Neuronal stem cell (in vitro differentiated cells): ENCODE data around the gene NUP62.

Experiments
- DNase-seq: peaks from one replicate; pipeline ENCODE4 v3.0.0-alpha.2; 2013; ENCODE audit warnings: low spot score
- H2AFZ ChIP-seq: one replicate; pipeline ENCODE4 v1.6.1; 2013; ENCODE audit warnings: mild to moderate bottlenecking, low read length, inconsistent platforms
- H2AK5ac ChIP-seq: 2 replicates; pipeline ENCODE4 v1.6.1; 2013; ENCODE audit warnings: low read depth, mild to moderate bottlenecking, inconsistent platforms, low read length, moderate library complexity, mixed read lengths
- H2BK120ac ChIP-seq: 2 replicates; pipeline ENCODE4 v1.6.1; 2013; ENCODE audit warnings: low read depth, mild to moderate bottlenecking, inconsistent platforms, low read length, moderate library complexity, mixed read lengths
- H2BK12ac ChIP-seq: one replicate; pipeline ENCODE4 v1.6.1; 2013; ENCODE audit warnings: low read length, inconsistent platforms
- H2BK15ac ChIP-seq: 2 replicates; pipeline ENCODE4 v1.6.1; 2013; ENCODE audit warnings: mild to moderate bottlenecking, low read length, inconsistent platforms, mixed read lengths
- H2BK5ac ChIP-seq: one replicate; pipeline ENCODE4 v1.6.1; 2013; ENCODE audit warnings: inconsistent platforms, mild to moderate bottlenecking, low read length, moderate library complexity
- H3K14ac ChIP-seq: one replicate; pipeline ENCODE4 v1.6.1; 2013; ENCODE audit warnings: low read length, inconsistent platforms
- H3K18ac ChIP-seq: 2 replicates; pipeline ENCODE4 v1.6.1; 2013; ENCODE audit warnings: low read length, inconsistent platforms
- H3K23ac ChIP-seq: 2 replicates; pipeline ENCODE4 v1.6.1; 2013; ENCODE audit warnings: low read depth, mild to moderate bottlenecking, mixed read lengths, low read length, inconsistent platforms; ENCODE audit not compliant: poor library complexity
- H3K27ac ChIP-seq: replicated peaks from 3 replicates; pipeline ENCODE4 v1.5.1; 2013; ENCODE audit warnings: low read length, inconsistent platforms
- H3K27me3 ChIP-seq, 3 experiments: 2 replicates each; pipeline ENCODE4 v1.6.1; 2013; ENCODE audit warnings: low read length in 3 of 3, mild to moderate bottlenecking in 2 of 3, inconsistent platforms in 1 of 3, low read depth in 1 of 3, mixed read lengths in 1 of 3, moderate library complexity in 1 of 3; ENCODE audit not compliant: control insufficient read depth in 3 of 3, insufficient read depth in 3 of 3
- H3K36me3 ChIP-seq, 2 donors: replicated peaks in 1 of 2; 2 replicates each; pipeline ENCODE4 v1.6.1; 2013; ENCODE audit warnings: low read length in 2 of 2; ENCODE audit not compliant: control insufficient read depth in 2 of 2, insufficient read depth in 2 of 2
- H3K4ac ChIP-seq: 2 replicates; pipeline ENCODE4 v1.6.1; 2013; ENCODE audit warnings: inconsistent platforms, mild to moderate bottlenecking, low read length, moderate library complexity
- H3K4me1 ChIP-seq, 2 donors: 1 replicate in 1 of 2; 2 replicates in 1 of 2; pipeline ENCODE4 v1.6.1; 2013; ENCODE audit warnings: low read length in 2 of 2, low read depth in 1 of 2; ENCODE audit not compliant: control insufficient read depth in 2 of 2, insufficient read depth in 1 of 2
- H3K4me2 ChIP-seq: one replicate; pipeline ENCODE4 v1.6.1; 2013; ENCODE audit warnings: mild to moderate bottlenecking, low read length, inconsistent platforms; ENCODE audit not compliant: insufficient read depth, poor library complexity, severe bottlenecking
- H3K4me3 ChIP-seq, 2 donors: 2 replicates each; pipeline ENCODE4 v1.5.1; 2013; ENCODE audit warnings: low read length in 2 of 2, mild to moderate bottlenecking in 2 of 2, inconsistent platforms in 1 of 2, moderate library complexity in 1 of 2
- H3K79me1 ChIP-seq: one replicate; pipeline ENCODE4 v1.6.1; 2013; ENCODE audit warnings: low read depth, mild to moderate bottlenecking, inconsistent platforms, low read length, moderate library complexity
- H3K9ac ChIP-seq: one replicate; pipeline ENCODE4 v1.6.1; 2013; ENCODE audit warnings: mild to moderate bottlenecking, low read depth, low read length, inconsistent platforms; ENCODE audit not compliant: poor library complexity
- H3K9me3 ChIP-seq, 2 donors: replicated peaks in 1 of 2; 2 replicates each; pipeline versions ENCODE3 to v1.6.1; 2013; ENCODE audit warnings: low read length in 2 of 2, mild to moderate bottlenecking in 2 of 2, inconsistent platforms in 1 of 2, low read depth in 1 of 2, mixed read lengths in 1 of 2, moderate library complexity in 1 of 2; ENCODE audit not compliant: control insufficient read depth in 2 of 2, insufficient read depth in 1 of 2
- H4K8ac ChIP-seq: one replicate; pipeline ENCODE4 v1.6.1; 2013; ENCODE audit warnings: low read depth, mild to moderate bottlenecking, inconsistent platforms, low read length, moderate library complexity
- H4K91ac ChIP-seq: one replicate; pipeline ENCODE4 v1.6.1; 2013; ENCODE audit warnings: low read length, low read depth, mild to moderate bottlenecking, inconsistent platforms; ENCODE audit not compliant: poor library complexity
- WGBS, 2 donors: extraction: QIAGEN DNeasy Blood & Tissue Kit; methylation state at CpG; one replicate each; pipeline ENCODE4 v1.1.7; 2013; ENCODE audit warnings: missing lambda C conversion rate in 2 of 2, mixed read lengths in 1 of 2; ENCODE audit not compliant: insufficient read length in 2 of 2, insufficient replicate concordance in 1 of 2; ENCODE audit errors: extremely low coverage in 2 of 2; 5-methylcytosine and 5-hydroxymethylcytosine counted together

Gene NUP62

DNA sequence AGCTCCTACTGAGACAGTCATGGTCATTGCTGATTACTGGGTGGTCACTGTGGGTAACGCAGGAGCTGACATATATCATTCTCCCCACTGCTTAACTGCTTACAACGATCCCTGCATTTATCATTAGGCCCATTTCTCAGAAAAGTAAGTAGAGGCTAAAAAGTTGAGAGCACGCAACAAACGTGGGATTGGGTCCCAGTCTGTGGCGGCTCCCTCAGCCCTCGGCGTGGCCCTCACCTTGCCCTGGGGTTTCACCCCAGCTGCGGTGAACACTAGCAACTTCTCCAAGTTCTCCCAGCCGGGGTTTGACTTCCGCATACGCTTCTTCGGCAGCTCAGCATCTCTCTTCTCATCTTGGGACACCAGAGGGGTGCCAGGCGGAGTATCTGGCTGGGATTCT lies 64.4 kb downstream of the NUP62 start:
- Histone ChIP-seq H2AK5ac (no peak overlapping the region), H3K9ac (no peak overlapping the region), H2BK120ac (no peak overlapping the region), H2AFZ (no peak overlapping the region), H3K14ac (no peak overlapping the region), H3K4ac (no peak overlapping the region), H2BK15ac (no peak overlapping the region), H3K4me2 (peak overlapping the region; percentile 19), H2BK5ac (no peak overlapping the region), H3K4me3 (no peak overlapping the region), H3K18ac (no peak overlapping the region), H3K36me3 (peaks cover 38 to 57% of the 10 kb centered on the region in 2 donors), H3K23ac (no peak overlapping the region), H3K9me3 (peaks cover 0 to 2% of the 10 kb centered on the region in 2 donors), H3K4me1 (peaks cover 9 to 13% of the 10 kb centered on the region in 2 donors), H3K27me3 (no peaks in the 10 kb centered on the region), H4K8ac (no peak overlapping the region), H4K91ac (no peak overlapping the region), H3K79me1 (peaks cover under 1% of the 10 kb centered on the region), H3K27ac (no peak overlapping the region), H2BK12ac (no peak overlapping the region)
- no peak for DNase-seq
- no CpG with 5 or more reads among the region's 13 CpGs for WGBS, 2 donors

DNA sequence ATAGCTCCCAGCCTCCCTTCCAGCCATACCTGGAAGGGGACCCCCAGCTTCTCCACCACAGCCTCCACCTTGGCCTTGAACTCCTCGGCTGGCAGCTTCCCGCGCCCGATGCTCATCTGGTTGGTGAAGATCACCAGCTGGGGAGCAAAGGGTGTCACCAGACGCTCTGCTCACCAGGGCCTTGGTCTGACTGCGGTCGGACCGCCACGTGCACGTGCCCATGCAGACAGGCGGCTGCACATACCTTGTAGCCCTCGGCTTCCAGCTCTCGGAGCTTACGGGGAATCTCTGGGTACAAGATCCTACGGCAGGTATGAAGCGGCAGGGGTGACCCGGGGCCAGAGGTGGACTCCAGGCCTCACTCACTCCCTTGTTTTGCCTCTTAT lies 65.4 kb downstream of the NUP62 start:
- H2BK15ac ChIP-seq, result no peak overlapping the region
- H2BK12ac ChIP-seq, result no peak overlapping the region
- H3K36me3 ChIP-seq, result peaks cover 44 to 66% of the 10 kb centered on the region in 2 donors
- H3K18ac ChIP-seq, result no peak overlapping the region
- peaks cover 2% of the 10 kb centered on the region for H3K79me1 ChIP-seq
- no peak overlapping the region for H2AK5ac ChIP-seq
- no peak overlapping the region for H4K8ac ChIP-seq
- DNase-seq, result no peak
- H3K4me2 ChIP-seq, result no peak overlapping the region
- no peak overlapping the region for H3K14ac ChIP-seq
- H2AFZ ChIP-seq, result no peak overlapping the region
- H3K4me1 ChIP-seq, result peaks cover 8 to 12% of the 10 kb centered on the region in 2 donors
- no peak overlapping the region for H4K91ac ChIP-seq
- H3K27me3 ChIP-seq, result no peaks in the 10 kb centered on the region
- peaks cover 0 to 2% of the 10 kb centered on the region in 2 donors for H3K9me3 ChIP-seq
- no peak overlapping the region for H2BK120ac ChIP-seq
- no peak overlapping the region for H3K4ac ChIP-seq
- WGBS, 2 donors, result no CpG with 5 or more reads among the region's 17 CpGs
- no peak overlapping the region for H3K9ac ChIP-seq
- H3K23ac ChIP-seq, result no peak overlapping the region
- H2BK5ac ChIP-seq, result peak overlapping the region; percentile 55
- H3K27ac ChIP-seq, result no peak overlapping the region
- peak overlapping the region in 1 of 2 donors; percentile 38 for H3K4me3 ChIP-seq

DNA sequence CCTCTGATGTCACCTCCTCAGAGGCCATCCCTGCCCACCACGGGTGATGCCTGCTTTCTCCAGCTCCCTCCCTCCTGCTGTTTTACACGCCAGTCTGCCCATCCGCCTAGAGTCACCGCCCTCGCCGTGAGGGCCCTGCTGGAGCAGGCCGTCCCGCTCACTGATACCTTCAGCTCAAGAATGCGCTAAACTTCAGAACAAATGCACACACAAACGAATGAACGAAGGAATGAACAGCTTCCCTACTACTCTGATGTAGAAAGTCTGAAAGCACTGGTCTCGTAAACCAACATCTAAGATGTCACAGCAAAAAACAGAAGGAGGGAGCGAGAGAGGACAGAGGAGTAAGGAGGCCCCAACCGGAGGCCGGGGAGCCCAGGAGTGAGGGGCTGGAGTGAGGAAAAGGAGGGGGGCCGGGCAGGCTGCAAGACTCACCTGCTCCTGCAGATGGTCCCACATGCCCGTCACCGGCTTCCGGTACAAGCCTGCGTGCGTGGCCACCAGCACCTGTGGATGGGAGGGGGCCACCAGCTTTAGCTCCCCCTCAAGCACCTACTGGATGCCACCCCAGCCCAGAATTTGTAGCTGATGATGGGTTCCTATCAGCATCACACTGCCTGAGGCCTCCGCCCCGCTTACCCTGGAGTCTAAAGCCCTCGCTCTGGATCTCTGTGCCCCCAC lies 65.9 kb downstream of the NUP62 start:
- H3K18ac ChIP-seq, result no peak overlapping the region
- H3K27me3 ChIP-seq, result no peaks in the 10 kb centered on the region
- H4K8ac ChIP-seq, result no peak overlapping the region
- no peak overlapping the region for H3K14ac ChIP-seq
- H2BK15ac ChIP-seq, result no peak overlapping the region
- H2AFZ ChIP-seq, result no peak overlapping the region
- WGBS, 2 donors, result no CpG with 5 or more reads among the region's 24 CpGs
- H3K4me3 ChIP-seq, result peak overlapping the region in 1 of 2 donors; percentile 18
- peaks cover 8 to 12% of the 10 kb centered on the region in 2 donors for H3K4me1 ChIP-seq
- no peak overlapping the region for H3K27ac ChIP-seq
- no peak overlapping the region for H2BK120ac ChIP-seq
- H3K79me1 ChIP-seq, result peaks cover 2% of the 10 kb centered on the region
- no peak overlapping the region for H3K9ac ChIP-seq
- H2BK5ac ChIP-seq, result peak overlapping the region; percentile 55
- H2BK12ac ChIP-seq, result no peak overlapping the region
- H3K9me3 ChIP-seq, result peaks cover 0 to 2% of the 10 kb centered on the region in 2 donors
- H3K4ac ChIP-seq, result no peak overlapping the region
- DNase-seq, result no peak
- no peak overlapping the region for H2AK5ac ChIP-seq
- peak overlapping the region; percentile 18 for H3K23ac ChIP-seq
- no peak overlapping the region for H4K91ac ChIP-seq
- H3K36me3 ChIP-seq, result peaks cover 50 to 72% of the 10 kb centered on the region in 2 donors
- no peak overlapping the region for H3K4me2 ChIP-seq

DNA sequence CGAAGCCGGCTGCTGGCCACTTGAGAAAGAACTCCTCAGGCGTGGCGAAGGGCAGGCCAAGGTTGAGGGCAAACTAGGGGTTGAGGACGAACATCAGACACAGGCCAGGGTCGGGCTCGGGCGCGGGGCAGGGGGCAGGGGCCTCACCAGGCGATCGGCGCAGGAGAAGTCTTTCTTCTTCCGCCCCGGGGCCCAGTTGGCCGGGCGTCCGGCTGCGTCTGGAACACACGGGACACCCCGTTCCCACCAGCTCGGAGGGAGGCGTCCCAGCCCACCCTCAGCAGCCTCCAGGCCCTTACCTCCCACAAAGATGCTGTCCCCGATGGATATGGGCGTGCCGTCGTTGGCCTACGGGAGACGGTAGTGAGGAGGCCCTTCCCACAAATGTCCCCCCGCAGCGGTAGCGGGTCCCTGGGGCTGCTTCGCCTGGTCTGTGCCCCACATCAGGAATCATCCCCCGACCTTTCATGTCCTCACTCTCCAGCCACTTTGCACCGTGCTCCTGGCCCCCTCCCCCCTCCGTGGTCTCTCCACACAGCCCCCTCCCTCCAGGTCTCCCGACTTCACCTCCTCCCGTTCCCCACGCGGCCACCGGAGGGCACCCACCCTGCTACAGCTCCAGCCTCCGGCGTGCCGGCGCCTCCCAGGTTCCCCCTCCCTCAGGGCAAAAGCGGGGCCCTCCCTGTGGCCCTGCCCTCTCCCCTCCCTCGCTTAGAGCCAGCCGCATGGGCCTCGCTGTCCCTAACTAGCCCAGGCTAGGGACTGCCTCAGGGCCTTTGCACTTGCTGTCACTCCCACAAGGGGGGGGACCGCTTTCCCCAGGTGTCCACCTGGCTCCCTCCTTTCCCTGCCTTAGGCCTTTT lies 66.7 kb downstream of the NUP62 start:
- DNase-seq, result no peak
- no peak overlapping the region for H2BK120ac ChIP-seq
- no CpG with 5 or more reads among the region's 49 CpGs for WGBS, 2 donors
- H3K79me1 ChIP-seq, result peaks cover 2% of the 10 kb centered on the region
- no peak overlapping the region for H2BK12ac ChIP-seq
- no peak overlapping the region for H3K4ac ChIP-seq
- peak overlapping the region; percentile 50 for H3K23ac ChIP-seq
- H4K91ac ChIP-seq, result no peak overlapping the region
- no peak overlapping the region for H2BK5ac ChIP-seq
- H2BK15ac ChIP-seq, result no peak overlapping the region
- H2AK5ac ChIP-seq, result no peak overlapping the region
- H3K4me3 ChIP-seq, result peak overlapping the region in 1 of 2 donors; percentile 18
- peaks cover 8 to 10% of the 10 kb centered on the region in 2 donors for H3K4me1 ChIP-seq
- H3K4me2 ChIP-seq, result no peak overlapping the region
- no peak overlapping the region for H4K8ac ChIP-seq
- peaks cover 0 to 2% of the 10 kb centered on the region in 2 donors for H3K9me3 ChIP-seq
- no peak overlapping the region for H3K18ac ChIP-seq
- H3K27ac ChIP-seq, result no peak overlapping the region
- H3K36me3 ChIP-seq, result peaks cover 57 to 79% of the 10 kb centered on the region in 2 donors
- H3K14ac ChIP-seq, result no peak overlapping the region
- no peaks in the 10 kb centered on the region for H3K27me3 ChIP-seq
- H3K9ac ChIP-seq, result no peak overlapping the region
- no peak overlapping the region for H2AFZ ChIP-seq
